Dedifferentiated amniotic fluid mesenchymal stem cell (primary cell): ENCODE data around the gene MYCT1.

Source experiments
- DNase-seq: peaks from one replicate; pipeline ENCODE4 v3.0.0-alpha.2; 2016; ENCODE audit errors: extremely low spot score

MYCT1 gene

DNA sequence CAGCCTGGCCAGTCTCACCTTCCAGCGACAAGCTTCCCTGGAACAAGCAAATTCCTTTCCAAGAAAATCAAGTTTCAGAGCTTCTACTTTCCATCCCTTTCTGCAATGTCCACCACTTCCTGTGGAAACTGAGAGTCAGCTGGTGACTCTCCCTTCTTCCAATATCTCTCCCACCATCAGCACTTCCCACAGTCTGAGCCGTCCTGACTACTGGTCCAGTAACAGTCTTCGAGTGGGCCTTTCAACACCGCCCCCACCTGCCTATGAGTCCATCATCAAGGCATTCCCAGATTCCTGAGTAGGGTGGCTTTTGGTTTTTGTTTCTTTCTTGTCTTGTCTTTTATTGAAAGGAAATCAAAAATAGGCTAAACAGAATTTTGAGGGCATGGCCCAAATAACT is 24.3 kb downstream of the MYCT1 start:
- DNase-seq, result no peak

DNA sequence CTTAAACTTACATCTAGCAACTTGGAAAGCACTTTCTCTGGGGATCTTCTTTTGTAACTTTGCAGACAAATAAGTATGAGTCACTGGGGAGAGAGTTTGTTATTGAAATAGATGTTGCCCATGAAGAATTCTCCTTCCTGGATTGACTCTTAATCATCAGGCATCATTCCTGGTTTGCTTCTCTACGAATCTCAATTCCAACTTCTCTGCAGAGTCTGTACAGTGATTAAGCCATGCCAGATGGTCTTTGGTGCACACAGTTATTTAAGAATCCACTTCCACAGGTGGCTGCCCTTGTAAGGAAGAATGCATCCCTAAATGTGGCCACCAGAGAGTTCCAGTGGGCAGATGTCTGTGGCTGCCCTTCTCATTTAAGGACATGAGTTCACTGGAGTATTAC is 25.7 kb downstream of the MYCT1 start:
- DNase-seq, result no peak

DNA sequence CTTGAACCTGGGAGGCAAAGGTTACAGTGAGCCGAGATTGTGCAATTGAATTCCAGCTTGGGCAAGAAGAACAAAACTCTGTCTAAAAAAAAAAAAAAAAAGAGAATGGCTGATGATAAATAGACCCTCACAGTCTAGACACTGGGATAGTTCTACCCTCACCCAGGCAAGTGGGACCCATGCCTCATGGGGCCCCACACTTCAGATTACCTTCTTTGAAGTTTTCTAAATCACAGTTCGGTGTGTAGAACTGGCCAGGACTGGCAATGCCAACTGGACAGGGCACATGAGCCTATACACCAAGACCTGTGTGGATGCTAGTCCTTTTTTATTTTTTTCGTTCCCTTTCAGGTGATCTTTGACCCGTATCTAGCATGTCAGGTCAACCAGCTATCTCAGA is 28.6 kb downstream of the MYCT1 start:
- no peak for DNase-seq

DNA sequence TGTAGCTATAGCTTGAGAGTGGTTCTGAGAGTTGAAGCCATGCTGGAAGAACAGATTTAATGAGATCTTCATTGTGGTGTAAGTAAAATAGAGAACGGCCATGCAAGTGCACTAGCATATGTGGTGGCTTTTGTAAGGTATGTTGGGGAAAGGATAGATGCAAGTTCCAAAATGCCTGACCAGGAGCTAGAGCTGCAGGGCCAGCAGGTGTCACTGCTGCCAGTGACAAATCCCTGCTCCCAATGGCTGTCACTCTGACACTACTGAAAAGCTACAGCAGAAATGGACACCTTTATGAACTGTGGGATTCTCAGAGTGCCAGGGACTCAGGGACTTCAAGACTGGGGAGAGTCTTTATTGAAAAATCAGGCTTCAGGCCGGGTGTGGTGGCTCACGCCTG is 29.8 kb downstream of the MYCT1 start:
- DNase-seq, result no peak

DNA sequence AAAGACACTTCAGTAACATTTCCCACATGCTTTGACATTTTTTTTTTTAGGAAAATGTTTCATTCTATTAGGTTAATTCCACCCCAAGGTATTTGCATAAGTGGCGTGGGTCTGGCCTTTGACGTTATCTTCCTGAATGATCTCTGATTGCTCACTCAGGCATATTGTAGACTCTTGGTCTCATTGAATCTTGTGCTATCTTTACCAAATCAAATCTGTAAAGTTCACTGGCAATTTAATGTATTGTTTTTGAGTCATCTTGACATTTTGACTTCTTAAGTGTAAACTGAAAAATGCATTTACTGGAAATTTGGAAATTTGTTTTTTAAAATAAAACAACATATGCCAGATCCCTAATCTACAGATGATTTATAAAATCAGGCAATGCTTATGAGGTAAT is 36.9 kb downstream of the MYCT1 start:
- DNase-seq, result no peak

DNA sequence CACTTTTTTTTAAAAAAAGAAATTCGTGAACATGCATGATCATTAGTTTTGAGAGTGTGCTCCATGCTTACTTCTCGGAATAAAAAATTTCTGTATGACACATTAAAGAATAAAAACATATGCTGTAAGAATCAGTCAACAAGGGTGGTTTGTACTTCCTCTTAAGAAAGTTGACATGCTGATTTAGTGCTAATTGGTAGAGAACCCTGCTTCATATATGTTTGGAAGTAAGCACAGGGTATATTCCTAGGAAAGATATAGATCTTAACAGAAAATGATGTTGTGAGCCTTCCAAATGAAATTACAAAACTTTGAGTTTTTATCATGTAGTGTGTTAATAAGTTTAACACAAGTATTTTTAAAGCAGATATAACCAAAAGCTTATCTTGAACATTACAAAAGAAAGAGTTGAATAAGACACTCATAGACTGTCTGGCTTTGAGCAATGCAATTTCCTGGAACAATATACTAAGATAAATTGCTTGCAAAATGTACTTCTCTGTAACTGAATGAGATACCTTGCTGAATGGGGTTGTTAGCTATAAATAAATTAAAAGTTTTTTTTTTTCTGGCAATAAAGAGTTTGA is 39.1 kb downstream of the MYCT1 start:
- no peak for DNase-seq

DNA sequence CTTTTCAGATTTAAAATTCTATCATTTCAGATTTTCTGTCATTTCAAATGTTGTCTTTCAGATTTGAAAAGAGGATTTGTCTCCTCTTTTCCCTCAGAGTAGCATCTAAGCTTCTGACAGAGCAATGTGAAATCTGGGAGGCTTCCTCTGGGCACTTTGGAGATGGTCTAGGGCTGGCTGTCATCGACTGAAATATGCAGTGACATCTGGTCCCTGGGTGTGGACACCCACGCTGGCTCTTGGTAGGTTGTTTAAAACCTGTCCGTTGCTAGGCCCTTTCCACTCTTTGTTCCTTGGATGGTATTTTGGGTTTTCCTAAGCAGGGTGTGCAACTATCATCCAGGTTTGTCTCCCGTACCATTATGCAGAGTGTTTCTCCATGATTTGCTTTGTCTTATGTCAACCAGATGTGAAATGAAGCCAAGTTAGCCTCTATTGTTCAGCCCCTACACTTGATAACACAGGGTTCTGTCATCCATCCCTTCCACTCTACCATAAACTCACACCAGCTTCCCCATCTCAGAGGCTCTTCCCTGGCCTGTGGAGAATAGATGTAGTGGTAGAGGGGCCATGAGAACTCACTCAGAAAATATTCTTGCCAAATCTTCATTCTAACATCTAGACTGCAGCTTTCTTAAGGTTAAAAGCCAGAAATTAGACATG is 47.9 kb downstream of the MYCT1 start:
- DNase-seq, result no peak

DNA sequence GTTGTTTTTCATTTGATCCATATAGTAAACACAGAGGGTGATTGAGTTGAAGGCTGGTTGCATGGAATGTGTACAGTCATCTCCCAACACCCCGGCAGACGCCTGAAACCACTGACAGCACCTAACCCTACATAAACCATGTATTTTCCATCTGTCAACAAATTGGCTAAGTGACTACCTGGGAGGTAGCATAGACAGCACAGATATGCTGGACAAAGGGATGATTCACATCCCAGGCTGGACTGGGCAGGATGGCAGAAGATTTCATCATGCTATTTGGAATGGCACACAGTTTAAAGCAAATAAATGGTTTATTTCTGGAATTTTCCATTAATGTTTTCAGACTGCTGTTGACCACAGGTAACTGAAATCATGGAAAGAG is 48.5 kb downstream of the MYCT1 start:
- DNase-seq, result peak; percentile 59

DNA sequence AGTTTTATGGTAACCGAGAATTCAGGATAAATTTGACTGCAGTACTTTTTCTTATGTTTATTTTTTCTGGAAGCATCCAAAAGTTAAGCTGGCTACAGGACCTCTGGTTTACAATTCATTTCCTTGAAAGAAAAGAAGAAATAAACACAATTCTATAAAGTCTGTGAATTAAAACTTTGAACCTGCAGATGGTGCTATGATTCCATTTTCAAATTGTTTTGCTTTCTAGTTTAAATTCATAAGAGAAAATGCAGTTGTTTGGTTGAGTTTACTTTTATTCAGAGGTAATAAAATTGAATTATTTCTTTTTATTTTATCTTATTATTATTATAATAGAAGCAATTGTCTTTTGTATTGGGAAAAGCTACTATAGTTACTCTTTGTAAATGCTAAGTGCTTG is 51.1 kb downstream of the MYCT1 start:
- peak; percentile 47 for DNase-seq

DNA sequence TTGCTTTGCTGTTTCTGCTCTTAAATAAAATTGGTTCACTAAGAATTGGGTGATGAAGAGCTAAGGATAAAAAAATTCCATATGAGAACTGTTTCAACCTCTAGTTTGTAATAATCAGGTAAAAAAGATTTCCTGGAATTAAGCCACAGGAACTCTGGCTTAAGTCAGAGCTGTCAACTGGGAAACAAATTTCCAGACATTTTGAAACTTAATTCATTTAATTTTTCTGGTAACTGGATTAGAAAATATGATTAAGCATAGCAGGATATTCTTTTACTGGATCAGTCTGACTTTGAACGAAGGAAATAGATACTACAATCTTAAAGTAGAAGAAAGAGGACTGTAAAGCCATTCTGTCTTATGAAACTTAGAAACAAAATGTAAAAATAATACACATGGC is 51.6 kb downstream of the MYCT1 start:
- no peak for DNase-seq

DNA sequence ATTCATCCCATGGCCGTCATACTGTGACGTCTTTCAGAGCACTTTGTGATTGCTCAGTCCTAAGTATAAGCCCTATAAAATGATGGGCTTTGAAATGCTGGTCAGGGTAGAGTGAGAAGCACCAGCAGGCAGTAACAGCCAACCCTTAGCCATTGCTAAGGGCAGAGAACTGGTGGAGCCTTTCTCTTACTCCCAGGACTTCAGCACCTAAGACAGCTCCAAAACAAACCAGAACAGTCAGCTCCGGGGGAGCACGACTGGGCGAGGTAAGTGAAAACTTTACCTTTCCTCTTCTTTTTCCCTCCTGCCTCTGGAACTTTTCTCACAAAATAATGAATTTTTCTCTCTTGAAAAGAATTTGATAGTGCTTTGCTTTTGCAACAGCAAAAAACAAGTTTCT is 53.0 kb downstream of the MYCT1 start, which contains the start of gene VIP:
VIP (plus strand) TSS at position 104 of the 400 bp plus-strand sequence. CDS start 1,381 bp downstream, outside the sequence.
- peak; percentile 21 for DNase-seq

DNA sequence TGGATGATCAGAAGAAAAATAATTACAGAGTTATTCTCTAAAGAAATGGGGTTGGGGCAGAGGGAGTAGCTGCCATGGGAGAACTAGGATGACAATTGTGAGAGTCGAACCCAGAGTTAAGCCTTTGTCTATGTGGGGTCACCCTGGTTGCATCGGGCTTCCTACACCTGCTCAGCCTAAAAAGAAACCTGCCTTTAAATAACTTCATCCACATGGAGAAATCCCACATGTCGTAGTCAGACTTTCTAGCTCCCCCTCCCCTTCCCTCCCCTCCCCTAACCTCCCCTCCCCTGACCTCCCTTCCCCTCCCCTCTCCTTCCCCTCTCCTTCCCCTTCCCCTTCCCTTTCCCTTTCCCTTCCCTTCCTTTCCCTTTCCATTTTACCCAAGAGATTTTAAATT is 67.6 kb downstream of the MYCT1 start:
- no peak for DNase-seq

DNA sequence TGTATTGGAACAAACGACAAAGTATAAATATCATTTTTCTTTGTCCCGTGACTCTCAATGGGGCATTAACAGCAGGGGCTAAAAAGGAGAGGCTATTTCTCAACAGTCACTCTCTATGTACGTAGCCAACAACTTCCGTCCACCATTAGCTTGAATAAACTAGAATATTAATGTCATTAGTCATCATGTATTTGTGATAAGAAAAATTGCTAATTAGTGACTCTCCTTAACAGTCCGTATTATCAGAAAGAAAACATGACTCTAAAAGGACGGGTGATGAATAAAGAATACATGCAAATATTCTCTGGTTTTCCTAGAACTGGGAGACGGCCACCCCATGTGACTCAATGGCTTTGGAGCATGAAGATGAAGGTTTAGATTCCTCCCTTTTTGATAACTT is 71.5 kb downstream of the MYCT1 start:
- DNase-seq, result no peak

DNA sequence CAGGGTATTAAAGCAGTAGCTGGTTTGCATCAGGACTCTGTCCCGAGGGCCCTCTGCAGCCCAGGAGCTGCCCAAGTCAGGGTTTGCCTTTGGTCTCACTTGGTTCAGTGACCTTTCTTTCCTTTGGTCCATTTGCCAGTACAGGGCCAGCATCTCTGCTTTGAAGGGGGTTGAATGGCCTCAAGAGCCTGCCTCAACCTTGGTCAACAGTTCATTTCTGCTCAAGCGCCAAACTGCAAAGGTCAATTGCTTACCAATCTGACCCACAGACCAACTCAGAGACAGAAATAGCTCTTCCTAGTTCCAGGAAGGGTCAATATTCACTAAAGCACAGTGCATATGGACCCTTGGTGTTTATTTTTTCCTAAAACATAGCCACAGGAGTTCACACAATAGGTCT is 72.3 kb downstream of the MYCT1 start:
- no peak for DNase-seq

DNA sequence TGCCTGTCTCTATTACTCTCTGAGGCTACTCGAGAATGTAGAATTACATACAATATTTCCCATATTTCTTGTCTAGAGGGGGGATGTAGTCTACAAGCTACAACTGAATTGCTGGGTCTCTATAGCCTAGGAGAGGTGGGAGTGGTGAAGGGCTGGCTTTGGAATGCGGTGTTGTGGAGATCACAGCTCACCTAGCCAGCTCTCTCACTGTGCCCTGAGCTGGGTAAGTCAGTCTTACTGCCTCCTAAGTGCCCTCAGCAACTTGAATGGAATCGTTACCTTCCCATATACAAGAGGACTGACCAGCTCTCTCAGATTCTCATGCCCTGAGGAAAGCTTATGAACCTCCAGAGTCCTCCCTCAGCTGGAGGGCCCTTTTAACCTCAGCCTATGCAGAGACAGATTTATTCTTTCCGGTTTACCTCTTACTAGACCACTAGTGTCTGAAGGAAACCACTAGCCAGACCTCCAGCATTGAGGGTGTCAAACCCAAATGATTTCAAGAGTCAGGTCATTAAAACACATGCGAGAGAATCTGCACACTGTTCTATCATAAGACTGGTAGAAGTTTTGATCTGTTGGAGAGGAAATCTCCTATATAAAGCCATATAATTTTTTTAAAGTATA is 73.5 kb downstream of the MYCT1 start:
- no peak for DNase-seq
